IMR-90 (cell line): ENCODE data around the gene PRXL2C. TPM values are rescaled to one million over a fixed set of nuclear protein-coding genes. Genes with fewer than 3 reads are reported as not detected.

Experiments used
- ATAC-seq: fragments of 200-7000 bp; cut with Tn5 transposase; 2 replicates; pipeline ENCODE4 v1.9.1; 2020; ENCODE audit warnings: low read depth, mild to moderate bottlenecking, moderate library complexity
- BruUV-seq: library from RNA; stranded (reverse); fragments of 400-500 nt; replicated peaks from 2 replicates; lab custom pipeline; 2021; lab: Mats Ljungman, UMichigan
- CTCF ChIA-PET: fragments of 300-600 bp; formaldehyde crosslinking; extraction: SDS; loops from one replicate; lab custom pipeline; 2021; ENCODE audit warnings: antibody characterized with exemption; lab: Yijun Ruan, JAX
- POLR2A ChIA-PET: fragments of 300-600 bp; sonication (Branson Sonifier 250); formaldehyde crosslinking; loops from one replicate; lab custom pipeline; 2022; ENCODE audit warnings: antibody characterized with exemption; ENCODE audit not compliant: unreplicated experiment; lab: Charles Lee
- DNase-seq: peaks from one replicate; pipeline ENCODE4 v3.0.0; 2013
- H2AFZ ChIP-seq: replicated peaks from 2 replicates; pipeline ENCODE3; 2013; ENCODE audit warnings: low read length, mild to moderate bottlenecking; ENCODE audit not compliant: poor library complexity
- H2AK5ac ChIP-seq: 2 replicates; pipeline ENCODE4 v1.6.1; 2013; ENCODE audit warnings: low read depth, low read length, inconsistent platforms
- H2AK9ac ChIP-seq: replicated peaks from 2 replicates; pipeline ENCODE3; 2013; ENCODE audit warnings: mild to moderate bottlenecking, low read depth, low read length, moderate library complexity; ENCODE audit not compliant: poor library complexity
- H2BK120ac ChIP-seq: 2 replicates; pipeline ENCODE4 v1.6.1; 2013; ENCODE audit warnings: low read depth, low read length, inconsistent platforms
- H2BK15ac ChIP-seq: 3 replicates; pipeline ENCODE4 v1.6.1; 2013; ENCODE audit warnings: low read depth, low read length, inconsistent platforms
- H2BK20ac ChIP-seq: 2 replicates; pipeline ENCODE4 v1.6.1; 2013; ENCODE audit warnings: low read depth, mild to moderate bottlenecking, inconsistent platforms, low read length, moderate library complexity
- H2BK5ac ChIP-seq: 2 replicates; pipeline ENCODE4 v1.6.1; 2013; ENCODE audit warnings: mild to moderate bottlenecking, low read depth, low read length, inconsistent platforms; ENCODE audit not compliant: poor library complexity, severe bottlenecking
- H3K14ac ChIP-seq: replicated peaks from 2 replicates; pipeline ENCODE4 v1.6.1; 2013; ENCODE audit warnings: low read depth, low read length, inconsistent platforms
- H3K18ac ChIP-seq: 2 replicates; pipeline ENCODE4 v1.6.1; 2013; ENCODE audit warnings: low read depth, low read length, control low read depth
- H3K23ac ChIP-seq: 2 replicates; pipeline ENCODE4 v1.6.1; 2013; ENCODE audit warnings: low read depth, low read length, inconsistent platforms
- H3K27ac ChIP-seq: 2 replicates; pipeline ENCODE4 v1.5.1; 2013; ENCODE audit warnings: mild to moderate bottlenecking, control low read depth, low read length; ENCODE audit not compliant: insufficient read depth
- H3K27me3 ChIP-seq: 2 replicates; pipeline ENCODE4 v1.6.1; 2013; ENCODE audit warnings: low read length; ENCODE audit not compliant: control insufficient read depth, insufficient read depth
- H3K36me3 ChIP-seq: 2 replicates; pipeline ENCODE4 v1.6.1; 2013; ENCODE audit warnings: low read length, mixed read lengths; ENCODE audit not compliant: control insufficient read depth, insufficient read depth
- H3K4ac ChIP-seq: 2 replicates; pipeline ENCODE4 v1.6.1; 2013; ENCODE audit warnings: low read depth, low read length, inconsistent platforms
- H3K4me1 ChIP-seq: 2 replicates; pipeline ENCODE4 v1.6.1; 2013; ENCODE audit warnings: low read length, mixed read lengths; ENCODE audit not compliant: control insufficient read depth, insufficient read depth
- H3K4me2 ChIP-seq: 2 replicates; pipeline ENCODE4 v1.6.1; 2013; ENCODE audit warnings: low read depth, mild to moderate bottlenecking, control low read depth, low read length, moderate library complexity
- H3K4me3 ChIP-seq: 2 replicates; pipeline ENCODE4 v1.5.1; 2013; ENCODE audit warnings: low read depth, mild to moderate bottlenecking, control low read depth, low read length, moderate library complexity; ENCODE audit not compliant: insufficient read depth
- H3K56ac ChIP-seq: 2 replicates; pipeline ENCODE4 v1.6.1; 2013; ENCODE audit warnings: low read length, inconsistent platforms; ENCODE audit not compliant: insufficient read depth; ENCODE audit errors: extremely low read depth
- H3K79me1 ChIP-seq, 2 experiments: 2 replicates each; pipeline ENCODE4 v1.6.1; 2013; ENCODE audit warnings: low read length in 2 of 2, inconsistent platforms in 1 of 2, low read depth in 1 of 2
- H3K9ac ChIP-seq: 2 replicates; pipeline ENCODE4 v1.6.1; 2013; ENCODE audit warnings: low read depth, low read length, control low read depth
- H3K9me1 ChIP-seq: 2 replicates; pipeline ENCODE4 v1.6.1; 2013; ENCODE audit warnings: low read length, inconsistent platforms; ENCODE audit not compliant: insufficient read depth
- H3K9me3 ChIP-seq: 2 replicates; pipeline ENCODE4 v1.6.1; 2013; ENCODE audit warnings: low read length; ENCODE audit not compliant: control insufficient read depth, insufficient read depth
- H4K20me1 ChIP-seq: 2 replicates; pipeline ENCODE4 v1.6.1; 2013; ENCODE audit warnings: low read length, inconsistent platforms; ENCODE audit not compliant: insufficient read depth
- H4K5ac ChIP-seq: 2 replicates; pipeline ENCODE4 v1.6.1; 2013; ENCODE audit warnings: mild to moderate bottlenecking, low read depth, low read length, control low read depth
- H4K8ac ChIP-seq, 2 experiments: 2 replicates each; pipeline ENCODE4 v1.6.1; 2013; ENCODE audit warnings: low read depth in 2 of 2, low read length in 2 of 2, control low read depth in 1 of 2, inconsistent platforms in 1 of 2
- H4K91ac ChIP-seq: 2 replicates; pipeline ENCODE4 v1.6.1; 2013; ENCODE audit warnings: low read depth, low read length, inconsistent platforms; ENCODE audit not compliant: insufficient read depth
- BHLHE40 ChIP-seq: fragments of 150-350 bp; IDR thresholded peaks from 2 replicates; pipeline ENCODE4 v1.6.1; 2016; ENCODE audit warnings: mild to moderate bottlenecking, low read depth, low read length
- CEBPB ChIP-seq: IDR thresholded peaks from 2 replicates; pipeline ENCODE4 v1.6.1; 2012; ENCODE audit warnings: low read depth, low read length, improper control_type of control experiment
- CHD1 ChIP-seq: IDR thresholded peaks from 2 replicates; pipeline ENCODE4 v1.6.1; 2012; ENCODE audit warnings: low read depth, low read length, improper control_type of control experiment
- ELK1 ChIP-seq: fragments of 150-350 bp; IDR thresholded peaks from 2 replicates; pipeline ENCODE4 v1.6.1; 2016; ENCODE audit warnings: low read depth, mild to moderate bottlenecking, low read length, moderate library complexity, borderline replicate concordance
- FOS ChIP-seq: fragments of 150-350 bp; IDR thresholded peaks from 2 replicates; pipeline ENCODE4 v1.6.1; 2016; ENCODE audit warnings: low read depth, low read length
- MAFK ChIP-seq: IDR thresholded peaks from 2 replicates; pipeline ENCODE4 v1.6.1; 2012; ENCODE audit warnings: low read depth, low read length, improper control_type of control experiment
- MAZ ChIP-seq: IDR thresholded peaks from 2 replicates; pipeline ENCODE4 v1.6.1; 2012; ENCODE audit warnings: low read depth, mild to moderate bottlenecking, low read length, improper control_type of control experiment, moderate library complexity, borderline replicate concordance
- MXI1 ChIP-seq: IDR thresholded peaks from 2 replicates; pipeline ENCODE4 v1.6.1; 2012; ENCODE audit warnings: low read depth, mild to moderate bottlenecking, low read length, moderate library complexity, borderline replicate concordance
- NFE2L2 ChIP-seq: fragments of 150-350 bp; IDR thresholded peaks from 2 replicates; pipeline ENCODE4 v1.6.1; 2016; ENCODE audit warnings: low read depth, mild to moderate bottlenecking, low read length
- POLR2A ChIP-seq: IDR thresholded peaks from 2 replicates; pipeline ENCODE4 v1.6.1; 2012; ENCODE audit warnings: mild to moderate bottlenecking, low read depth, low read length
- RAD21 ChIP-seq: IDR thresholded peaks from 2 replicates; pipeline ENCODE4 v1.6.1; 2012; ENCODE audit warnings: low read length, improper control_type of control experiment
- RCOR1 ChIP-seq: IDR thresholded peaks from 2 replicates; pipeline ENCODE4 v1.6.1; 2012; ENCODE audit warnings: mild to moderate bottlenecking, low read length, improper control_type of control experiment; ENCODE audit not compliant: insufficient replicate concordance
- RFX5 ChIP-seq: IDR thresholded peaks from 2 replicates; pipeline ENCODE4 v1.8.0; 2012; ENCODE audit warnings: low read depth, mild to moderate bottlenecking, low read length, moderate library complexity
- SMC3 ChIP-seq: fragments of 150-350 bp; IDR thresholded peaks from 2 replicates; pipeline ENCODE4 v1.6.1; 2016; ENCODE audit warnings: low read depth, mild to moderate bottlenecking, antibody characterized with exemption, low read length, moderate library complexity
- WGBS, 2 experiments: methylation state at CpG; one replicate each; pipeline versions ENCODE4 v1.1.5 to v1.1.7; 2013; ENCODE audit warnings: missing lambda C conversion rate in 2 of 2; ENCODE audit not compliant: insufficient read length in 1 of 2; ENCODE audit errors: extremely low coverage in 2 of 2; 5-methylcytosine and 5-hydroxymethylcytosine counted together
- dilution Hi-C: fragments of 300-500 bp; cut with HindIII; formaldehyde crosslinking; loops from one replicate; pipeline ENCODE4 v1.14.3; 2018; ENCODE audit warnings: low sequenced_read_pairs; ENCODE audit not compliant: unreplicated experiment
- in situ Hi-C: fragments of 300-500 bp; cut with MboI; formaldehyde crosslinking; loops from 3 replicates; pipeline ENCODE4 v1.14.3; 2019; ENCODE audit warnings: low sequenced_read_pairs, inconsistent platforms, mixed read lengths
- intact Hi-C: fragments of 100-400 bp; cut with micrococcal nuclease; formaldehyde crosslinking; loops from 2 replicates; pipeline ENCODE4 v1.10.0; 2022
- polyA plus RNA-seq, 3 experiments: library from polyadenylated mRNA; depleted of rRNA; stranded (reverse); fragments of >200 nt; gene quantifications; 2 replicates each; pipeline ENCODE4 v1.2.3, GENCODE V29; 2012; ENCODE audit warnings: low replicate concordance in 1 of 3
- total RNA-seq: library from RNA; depleted of rRNA; stranded (reverse); fragments of >200 nt; gene quantifications from 2 replicates; pipeline ENCODE4 v1.2.3, GENCODE V29; 2012
- TF ChIP-seq, protein P1 (sequence below): conservative IDR thresholded peaks from 2 replicates; pipeline ENCODE4 v1.5.1; 2012; ENCODE audit warnings: mild to moderate bottlenecking, low read depth, low read length, improper control_type of control experiment
- TF ChIP-seq, protein P2 (sequence below): fragments of 150-350 bp; IDR thresholded peaks from 2 replicates; pipeline ENCODE4 v1.6.1; 2017; ENCODE audit warnings: mild to moderate bottlenecking, antibody characterized with exemption, low read length, low read depth

PRXL2C gene
- total and polyA plus RNA-seq, 2 of the 4 experiments (the other 2 are of a cell fraction) = 2.7 to 9.0 TPM

DNA sequence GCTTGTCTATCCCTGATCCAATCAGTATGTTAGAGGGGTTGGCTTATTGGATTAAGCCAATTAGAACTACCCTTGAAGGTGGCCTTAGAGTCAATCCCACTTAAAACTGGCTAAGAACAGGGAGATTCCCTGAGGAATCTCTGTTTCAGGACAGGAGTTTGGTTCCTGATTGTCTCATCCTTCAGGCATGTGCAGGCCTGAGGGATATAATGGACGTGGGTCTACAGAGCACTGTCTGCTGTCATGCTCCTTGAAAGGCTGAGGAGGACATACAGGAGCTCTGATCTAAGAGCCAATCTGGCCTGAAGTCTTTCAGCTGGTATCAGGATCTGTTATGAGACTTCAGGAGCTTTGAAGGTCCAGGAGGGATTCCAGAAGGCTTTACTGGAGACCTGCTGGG, 36.2 kb upstream of the PRXL2C start:
- Histone ChIP-seq H2BK120ac (no peak overlapping the region), H2BK20ac (no peak overlapping the region), H3K27ac (no peak overlapping the region), H3K9me1 (no peaks in the 10 kb centered on the region), H4K5ac (no peak overlapping the region), H4K91ac (no peak overlapping the region), H3K27me3 (peaks cover 2% of the 10 kb centered on the region; the same call in 1 of the 2 replicates), H2AK5ac (no peak overlapping the region), H2AK9ac (no peak overlapping the region), H3K56ac (no peak overlapping the region), H4K20me1 (no peaks in the 10 kb centered on the region), H2BK5ac (no peak overlapping the region), H3K4me1 (no peaks in the 10 kb centered on the region), H2BK15ac (no peak overlapping the region), H3K9me3 (no peaks in the 10 kb centered on the region), H3K18ac (no peak overlapping the region), H3K4me3 (no peak overlapping the region), H3K4ac (no peak overlapping the region), H3K23ac (no peak overlapping the region), H4K8ac (no peak overlapping the region), H2AFZ (no peak overlapping the region), H3K4me2 (no peak overlapping the region), H3K14ac (no peak overlapping the region), H3K9ac (no peak overlapping the region), H3K79me1 (no peaks in the 10 kb centered on the region), H3K36me3 (no peaks in the 10 kb centered on the region)
- intact Hi-C loops (no loop called here), dilution Hi-C loops (no loop called here), in situ Hi-C loops (no loop called here)
- ChIA-PET CTCF (no interaction called here), POLR2A (no interaction called here)
- WGBS, 2 experiments = no CpG with 5 or more reads among the region's 1 CpG
- no peak for DNase-seq
- TF ChIP-seq, protein P1, sequence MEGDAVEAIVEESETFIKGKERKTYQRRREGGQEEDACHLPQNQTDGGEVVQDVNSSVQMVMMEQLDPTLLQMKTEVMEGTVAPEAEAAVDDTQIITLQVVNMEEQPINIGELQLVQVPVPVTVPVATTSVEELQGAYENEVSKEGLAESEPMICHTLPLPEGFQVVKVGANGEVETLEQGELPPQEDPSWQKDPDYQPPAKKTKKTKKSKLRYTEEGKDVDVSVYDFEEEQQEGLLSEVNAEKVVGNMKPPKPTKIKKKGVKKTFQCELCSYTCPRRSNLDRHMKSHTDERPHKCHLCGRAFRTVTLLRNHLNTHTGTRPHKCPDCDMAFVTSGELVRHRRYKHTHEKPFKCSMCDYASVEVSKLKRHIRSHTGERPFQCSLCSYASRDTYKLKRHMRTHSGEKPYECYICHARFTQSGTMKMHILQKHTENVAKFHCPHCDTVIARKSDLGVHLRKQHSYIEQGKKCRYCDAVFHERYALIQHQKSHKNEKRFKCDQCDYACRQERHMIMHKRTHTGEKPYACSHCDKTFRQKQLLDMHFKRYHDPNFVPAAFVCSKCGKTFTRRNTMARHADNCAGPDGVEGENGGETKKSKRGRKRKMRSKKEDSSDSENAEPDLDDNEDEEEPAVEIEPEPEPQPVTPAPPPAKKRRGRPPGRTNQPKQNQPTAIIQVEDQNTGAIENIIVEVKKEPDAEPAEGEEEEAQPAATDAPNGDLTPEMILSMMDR = no peak
- no peak for TF ChIP-seq CEBPB
- no peak for TF ChIP-seq BHLHE40
- no peak for TF ChIP-seq SMC3
- no peak for TF ChIP-seq CHD1
- no peak for TF ChIP-seq NFE2L2
- TF ChIP-seq, protein P2, sequence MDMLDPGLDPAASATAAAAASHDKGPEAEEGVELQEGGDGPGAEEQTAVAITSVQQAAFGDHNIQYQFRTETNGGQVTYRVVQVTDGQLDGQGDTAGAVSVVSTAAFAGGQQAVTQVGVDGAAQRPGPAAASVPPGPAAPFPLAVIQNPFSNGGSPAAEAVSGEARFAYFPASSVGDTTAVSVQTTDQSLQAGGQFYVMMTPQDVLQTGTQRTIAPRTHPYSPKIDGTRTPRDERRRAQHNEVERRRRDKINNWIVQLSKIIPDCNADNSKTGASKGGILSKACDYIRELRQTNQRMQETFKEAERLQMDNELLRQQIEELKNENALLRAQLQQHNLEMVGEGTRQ = no peak
- no peak for TF ChIP-seq POLR2A
- TF ChIP-seq MAZ = no peak
- TF ChIP-seq MAFK = no peak
- TF ChIP-seq RFX5 = no peak
- TF ChIP-seq ELK1 = no peak
- TF ChIP-seq FOS = no peak
- TF ChIP-seq MXI1 = no peak
- TF ChIP-seq RCOR1 = no peak
- no peak for TF ChIP-seq RAD21
- no TSS peak for BruUV-seq
- no peak for ATAC-seq
